Activated CD4-positive, CD25-positive, alpha-beta regulatory T cell treated with anti-CD3 and anti-CD28 coated beads, Interleukin-2, amount 50 U/mL, for 24 hours (primary cell): Measurements from ENCODE around the gene ANKIB1.

ENCODE experiments used
- ATAC-seq, 2 donors: fragments of 150-1000 bp; cut with Tn5 transposase; one replicate each; pipeline ENCODE4 v1.10.0; 2021; ENCODE audit warnings: mild to moderate bottlenecking in 1 of 2, moderate library complexity in 1 of 2

ANKIB1 gene

DNA sequence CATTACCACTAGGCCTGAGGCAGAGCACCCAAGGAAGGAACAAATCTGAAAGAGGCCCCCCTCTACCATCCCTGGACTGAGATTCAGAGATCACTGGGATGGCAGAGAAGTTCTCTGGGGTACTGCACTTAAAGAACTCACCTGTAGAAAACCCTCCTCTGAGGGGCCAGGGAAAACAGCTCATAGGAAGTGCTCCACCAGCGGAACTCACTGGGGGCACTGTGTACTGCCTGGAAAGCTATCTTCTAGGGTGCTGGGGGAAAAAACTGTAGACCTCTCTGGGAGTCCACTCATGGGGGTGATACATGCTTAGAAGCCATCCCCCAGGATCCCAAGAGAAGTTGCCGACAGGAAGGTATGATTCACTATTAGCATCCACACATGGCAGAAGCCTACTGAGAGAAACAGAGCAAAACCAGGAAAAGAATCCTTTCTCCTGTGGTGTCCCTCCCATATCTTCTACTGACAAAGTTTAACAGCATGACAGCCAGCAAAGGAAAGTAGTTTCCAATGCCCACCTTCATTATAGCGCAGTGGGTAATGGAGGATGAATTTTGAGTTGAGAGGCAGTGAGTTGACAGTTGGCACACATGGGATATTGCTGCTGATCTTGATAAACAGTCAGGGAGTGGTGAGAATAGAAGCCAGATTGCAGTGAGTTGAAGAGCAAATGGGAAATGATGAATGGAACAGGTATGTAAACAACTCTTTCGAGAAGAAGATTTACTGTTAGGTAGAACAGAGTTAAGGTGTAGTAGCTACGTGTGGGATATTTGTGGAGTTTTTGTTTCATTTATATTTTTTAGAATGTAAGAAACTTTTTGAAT lies 20.9 kb downstream of the ANKIB1 start:
- no peak for ATAC-seq

- no peak for ATAC-seq
Measured at GRCh38 chr7:92268921-92269320, 23.1 kb downstream of the ANKIB1 start.

DNA sequence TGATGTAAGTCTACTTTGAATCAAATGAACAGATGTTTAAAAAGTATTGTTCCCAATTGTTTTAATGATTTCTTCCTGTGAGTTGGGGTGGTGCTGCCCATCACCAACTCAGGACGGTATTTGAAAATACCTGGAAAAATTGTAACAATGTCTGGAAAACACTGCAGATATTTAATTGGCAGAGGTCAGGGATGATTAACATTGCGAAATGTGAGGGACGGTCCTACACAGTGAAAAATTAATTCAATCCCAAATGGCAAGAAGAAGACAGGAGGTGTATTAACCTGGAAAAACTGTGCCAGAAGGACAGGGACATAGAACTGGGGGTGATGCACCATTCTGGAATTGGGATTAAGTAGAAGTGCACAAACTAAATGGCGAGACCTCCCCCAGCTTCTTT lies 29.6 kb downstream of the ANKIB1 start:
- ATAC-seq: no peak

DNA sequence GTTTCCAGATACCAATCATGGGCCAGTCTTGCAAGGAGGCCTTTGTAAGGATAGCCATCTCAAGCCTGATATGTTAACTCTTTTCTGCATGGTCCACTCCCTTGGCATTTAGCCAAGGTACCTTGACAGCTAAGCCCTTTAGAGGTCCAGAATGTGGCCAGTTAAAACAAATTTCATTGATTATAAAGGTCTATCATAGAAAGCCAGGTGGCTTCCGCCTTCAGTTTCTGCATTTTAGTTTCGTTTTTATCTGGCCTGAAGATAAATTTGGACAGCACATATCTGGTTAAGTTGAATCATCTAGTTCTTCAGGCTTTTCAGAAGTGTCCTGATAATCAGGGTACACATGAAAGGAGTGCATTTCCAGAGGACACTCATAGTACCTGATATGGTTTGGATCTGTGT lies 30.7 kb downstream of the ANKIB1 start:
- peak in 1 of 2 donors; percentile 53 for ATAC-seq

GRCh38 chr7:92279396-92280031 lies 33.7 kb downstream of the ANKIB1 start:
- no peak for ATAC-seq

GRCh38 chr7:92281031-92281430 lies 35.3 kb downstream of the ANKIB1 start:
- ATAC-seq: no peak

DNA sequence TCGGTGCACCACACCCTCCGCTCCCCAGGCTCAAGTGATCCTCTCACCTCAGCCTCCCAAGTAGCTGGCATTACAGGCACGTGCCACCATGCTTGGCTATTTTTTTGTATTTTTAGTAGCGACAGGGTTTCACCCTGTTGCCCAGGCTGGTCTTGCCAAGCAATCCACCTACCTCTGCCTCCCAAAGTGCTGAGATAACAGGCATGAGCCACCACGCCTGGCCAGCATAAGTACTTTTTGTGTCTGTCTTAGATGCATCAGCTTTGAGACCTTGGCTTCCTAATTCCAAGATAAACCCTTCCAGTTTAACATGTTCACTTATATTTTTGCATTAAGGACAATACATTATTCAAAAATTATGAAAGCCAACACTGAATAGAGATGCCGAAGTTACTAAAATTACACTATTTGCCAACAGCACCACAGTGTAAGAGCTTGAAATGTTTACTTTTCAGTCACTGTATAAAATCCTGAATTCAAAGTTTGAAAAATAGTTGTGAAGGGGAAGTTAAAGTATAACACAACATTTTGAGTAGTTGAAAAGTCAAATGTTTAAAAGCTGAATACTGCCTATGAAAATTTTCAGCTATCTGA lies 36.5 kb downstream of the ANKIB1 start:
- ATAC-seq: no peak

GRCh38 chr7:92282930-92283329 lies 37.2 kb downstream of the ANKIB1 start:
- ATAC-seq: no peak

DNA sequence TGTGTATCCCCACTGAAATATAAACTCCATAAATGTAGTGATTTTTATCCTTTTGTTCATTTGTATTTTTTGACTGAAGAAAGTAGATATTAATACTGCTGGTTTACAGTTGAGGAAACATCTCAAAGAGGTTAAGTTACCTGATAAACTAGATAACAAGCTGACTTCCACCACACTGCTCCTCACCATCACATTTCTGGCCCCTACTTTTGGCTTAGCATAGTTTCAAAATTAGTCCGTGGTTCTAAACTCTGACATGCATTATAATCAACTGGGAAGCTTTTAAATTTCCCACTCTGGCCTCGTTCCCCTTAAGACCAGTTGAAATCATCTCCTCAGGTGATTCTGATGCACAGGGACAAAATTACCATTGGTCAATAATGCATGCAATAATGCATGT lies 43.5 kb downstream of the ANKIB1 start:
- ATAC-seq: no peak

GRCh38 chr7:92292981-92293380 lies 47.2 kb downstream of the ANKIB1 start:
- ATAC-seq: no peak

- no peak for ATAC-seq
Measured at GRCh38 chr7:92293896-92294590, 48.3 kb downstream of the ANKIB1 start.

DNA sequence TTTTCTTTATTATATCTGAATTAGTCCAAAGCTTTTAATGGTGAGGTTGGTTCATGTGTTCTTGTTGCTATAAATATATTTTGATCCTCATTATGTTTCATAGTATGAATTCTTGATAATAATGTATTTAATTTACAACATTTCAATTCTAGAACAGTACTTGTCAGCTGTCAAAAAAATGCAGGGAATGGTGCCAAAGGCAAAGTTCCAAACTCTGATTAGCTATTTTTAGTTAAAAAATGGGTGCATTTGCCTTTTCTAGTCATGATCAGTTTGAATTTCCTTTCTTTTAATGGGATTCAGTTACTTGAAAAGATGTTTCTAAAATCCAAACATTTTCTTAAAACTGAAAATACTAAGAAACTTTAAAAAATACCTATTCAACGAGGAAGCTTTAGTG lies 49.6 kb downstream of the ANKIB1 start:
- ATAC-seq: no peak

DNA sequence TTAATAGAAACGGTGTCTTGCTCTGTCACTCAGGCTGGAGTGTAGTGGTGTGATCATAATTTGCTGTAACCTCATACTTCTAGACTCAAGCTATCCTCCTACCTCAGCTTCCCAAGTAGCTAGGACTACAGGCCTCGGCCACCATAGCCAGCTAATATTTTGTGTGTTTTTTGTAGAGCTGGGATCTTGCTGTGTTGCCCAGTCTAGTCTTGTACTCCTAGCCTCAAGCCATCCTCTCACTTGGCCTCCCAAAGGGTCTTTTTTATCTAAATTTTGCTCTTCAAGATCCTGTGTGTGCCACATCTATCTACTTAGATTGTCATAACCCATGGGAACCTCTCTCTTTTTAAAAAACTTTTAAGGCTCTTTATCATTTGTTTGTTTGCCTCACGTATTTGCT lies 50.5 kb downstream of the ANKIB1 start:
- ATAC-seq: no peak

GRCh38 chr7:92296880-92297445 lies 51.2 kb downstream of the ANKIB1 start:
- no peak for ATAC-seq

GRCh38 chr7:92297736-92298135 lies 52.0 kb downstream of the ANKIB1 start:
- no peak for ATAC-seq

GRCh38 chr7:92303761-92304160 lies 58.0 kb downstream of the ANKIB1 start:
- ATAC-seq: no peak

- ATAC-seq: no peak
Measured at GRCh38 chr7:92304406-92304893, 58.7 kb downstream of the ANKIB1 start.

DNA sequence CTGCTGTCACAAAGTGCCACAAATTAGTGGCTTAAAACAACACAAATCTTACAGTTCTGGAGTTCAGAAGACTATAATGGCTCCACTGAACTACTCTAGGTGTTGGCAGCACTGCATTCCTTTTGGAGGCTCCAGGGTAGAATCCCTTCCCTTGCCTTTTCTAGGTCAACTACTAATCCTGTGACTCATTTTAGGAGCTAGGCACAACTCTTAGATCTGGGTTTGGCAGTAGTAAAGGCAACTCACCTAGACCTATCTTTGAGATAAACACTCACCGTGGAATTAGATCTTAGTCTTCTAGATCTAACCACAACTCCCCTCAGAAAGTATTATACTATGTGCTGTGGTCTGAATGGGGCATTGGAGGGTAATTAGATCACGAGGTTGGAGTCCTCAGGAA lies 60.4 kb downstream of the ANKIB1 start:
- ATAC-seq: no peak

DNA sequence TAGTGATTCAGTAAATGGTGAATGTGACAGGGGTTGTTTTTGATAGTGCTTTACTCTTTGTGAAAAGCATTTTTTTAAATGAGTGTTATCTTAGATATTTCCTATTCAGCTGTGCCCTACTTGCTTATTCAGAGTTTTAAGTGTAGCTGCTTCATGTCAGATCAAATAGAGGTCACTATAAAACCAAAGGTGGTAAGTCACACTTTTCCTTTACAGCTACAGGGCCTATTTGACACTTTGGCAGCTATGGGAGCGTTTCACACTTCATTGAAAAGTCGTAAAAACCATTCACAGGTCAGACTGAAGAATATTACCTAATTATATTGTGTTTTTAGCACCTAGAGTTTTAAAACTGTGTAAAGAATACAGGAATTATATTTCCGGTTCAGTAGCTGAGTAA lies 67.3 kb downstream of the ANKIB1 start:
- ATAC-seq: no peak

- no peak for ATAC-seq
Measured at GRCh38 chr7:92319243-92319642, 73.5 kb downstream of the ANKIB1 start.

DNA sequence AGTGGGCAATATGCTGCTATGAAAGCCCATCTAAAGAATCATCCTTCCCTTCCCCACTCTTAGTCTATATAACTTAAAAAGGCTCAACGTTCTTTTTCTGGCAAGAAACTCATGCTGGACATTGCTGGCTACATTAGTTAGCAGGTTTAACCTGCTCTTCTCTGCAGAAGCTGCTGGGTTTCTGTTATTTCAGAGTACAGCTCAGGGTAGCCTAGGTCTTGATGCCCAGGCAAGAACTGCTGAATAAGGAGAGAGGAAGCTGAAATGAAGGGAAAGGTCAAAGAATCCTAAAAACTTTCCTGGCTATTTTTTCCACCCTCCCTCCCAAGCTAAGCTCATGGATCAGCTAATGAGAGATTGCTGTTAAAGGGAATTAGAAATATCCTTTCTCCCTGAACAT lies 79.4 kb downstream of the ANKIB1 start:
- ATAC-seq: no peak

DNA sequence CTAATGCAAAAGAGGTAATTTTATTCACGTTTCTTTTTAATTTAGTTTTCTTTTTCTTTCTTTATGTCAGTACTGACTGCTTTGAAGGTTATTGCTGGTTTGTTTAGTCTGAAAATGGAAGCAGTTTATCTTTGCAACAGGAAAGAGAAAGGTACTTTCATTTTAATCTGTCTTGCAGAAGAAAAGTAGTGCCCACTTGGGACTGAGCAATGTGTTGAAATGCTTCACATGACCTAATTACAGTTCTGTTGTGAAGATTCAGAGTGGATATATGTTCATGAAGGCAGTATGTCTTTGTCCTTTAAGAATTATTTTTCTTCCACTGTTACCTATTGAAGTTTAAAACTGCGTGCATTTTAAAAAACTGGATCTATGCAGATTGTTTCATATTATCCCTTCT lies 80.1 kb downstream of the ANKIB1 start:
- ATAC-seq: no peak
